HG03159 (cell line): ENCODE measurements around the gene MAGEB6.
"Not testable (repeated sequence)": the region's sequence is repeated elsewhere in the genome, so short reads cannot be mapped to it uniquely, and the experiment has no call there.

Source experiments
- ATAC-seq: cut with Tn5 transposase; IDR thresholded peaks from one replicate; pipeline ENCODE4 v1.9.1; 2021; ENCODE audit warnings: mild to moderate bottlenecking, moderate library complexity; ENCODE audit not compliant: unreplicated experiment

The MAGEB6 gene

GRCh38 chrX:26192204-26192603 is at the start of gene MAGEB6:
Gene MAGEB6, plus strand, starts transcription at chrX:26192440. Its CDS starts 1,407 bp downstream, at chrX:26193847.
- ATAC-seq: no peak

- no peak for ATAC-seq
Observed at GRCh38 chrX:26146024-26146423, 46.2 kb upstream of the MAGEB6 start.

GRCh38 chrX:26160301-26160700 is 31.9 kb upstream of the MAGEB6 start, which contains the start of gene MAGEB6B:
Gene MAGEB6B, plus strand, starts transcription at chrX:26160601. Its CDS starts 0 bp downstream, at chrX:26160601.
- ATAC-seq: no peak

- ATAC-seq: no peak
Observed at GRCh38 chrX:26203561-26203960, 11.3 kb downstream of the MAGEB6 start.

- ATAC-seq: not testable (repeated sequence)
Observed at GRCh38 chrX:26204717-26205116, 12.5 kb downstream of the MAGEB6 start.

GRCh38 chrX:26208012-26208411 is 15.8 kb downstream of the MAGEB6 start:
- ATAC-seq: no peak

- no peak for ATAC-seq
Observed at GRCh38 chrX:26215869-26216268, 23.6 kb downstream of the MAGEB6 start, which contains the start of gene MAGEB5. Gene MAGEB5, plus strand, starts transcription at chrX:26216169. Its CDS starts 1,133 bp downstream, at chrX:26217302.

GRCh38 chrX:26219351-26219750 is 27.1 kb downstream of the MAGEB6 start:
- ATAC-seq: no peak

GRCh38 chrX:26234177-26234576 is 41.9 kb downstream of the MAGEB6 start:
- ATAC-seq: no peak
